HEK293 (cell line): ENCODE results near the gene ATP5ME.

Experiments used
- GLI4 ChIP-seq: fragments of 450-650 bp; formaldehyde crosslinking; IDR thresholded peaks from 2 replicates; pipeline ENCODE4 v1.5.1; 2016; ENCODE audit warnings: missing biosample characterization, missing genetic modification characterization
- SCRT2 ChIP-seq: fragments of 450-650 bp; formaldehyde crosslinking; IDR thresholded peaks from 2 replicates; pipeline ENCODE4 v1.5.1; 2016; ENCODE audit warnings: missing biosample characterization, missing genetic modification characterization
- ZBTB21 ChIP-seq: fragments of 450-650 bp; formaldehyde crosslinking; IDR thresholded peaks from 2 replicates; pipeline ENCODE4 v1.5.1; 2017; ENCODE audit warnings: missing biosample characterization, missing genetic modification characterization
- ZFHX2 ChIP-seq: fragments of 450-650 bp; formaldehyde crosslinking; conservative IDR thresholded peaks from 2 replicates; pipeline ENCODE4 v1.5.1; 2016; ENCODE audit warnings: missing biosample characterization, missing genetic modification characterization
- ZIC2 ChIP-seq: fragments of 450-650 bp; formaldehyde crosslinking; IDR thresholded peaks from 2 replicates; pipeline ENCODE4 v1.5.1; 2016; ENCODE audit warnings: missing biosample characterization, missing genetic modification characterization
- ZNF114 ChIP-seq: fragments of 450-650 bp; formaldehyde crosslinking; IDR thresholded peaks from 2 replicates; pipeline ENCODE4 v1.5.0; 2017; ENCODE audit warnings: missing biosample characterization, missing genetic modification characterization
- ZNF19 ChIP-seq: fragments of 450-650 bp; formaldehyde crosslinking; IDR thresholded peaks from 2 replicates; pipeline ENCODE4; 2016; ENCODE audit warnings: missing biosample characterization, missing genetic modification characterization, low read depth
- ZNF211 ChIP-seq: fragments of 450-650 bp; formaldehyde crosslinking; IDR thresholded peaks from 2 replicates; pipeline ENCODE4 v1.5.1; 2016; ENCODE audit warnings: low read depth, missing biosample characterization, missing genetic modification characterization
- ZNF776 ChIP-seq: fragments of 450-650 bp; formaldehyde crosslinking; IDR thresholded peaks from 2 replicates; pipeline ENCODE4 v1.5.0; 2017; ENCODE audit warnings: missing biosample characterization, missing genetic modification characterization, borderline replicate concordance
- TF ChIP-seq, protein P1 (sequence below): fragments of 450-650 bp; formaldehyde crosslinking; IDR thresholded peaks from 2 replicates; pipeline ENCODE4 v1.5.1; 2016; ENCODE audit warnings: missing biosample characterization, missing genetic modification characterization
- TF ChIP-seq, protein P2 (sequence below): fragments of 450-650 bp; formaldehyde crosslinking; optimal IDR thresholded peaks from 2 replicates; pipeline ENCODE3; 2016; ENCODE audit warnings: missing biosample characterization, mild to moderate bottlenecking, missing genetic modification characterization
- TF ChIP-seq, protein P3 (sequence below): fragments of 450-650 bp; formaldehyde crosslinking; IDR thresholded peaks from 2 replicates; pipeline ENCODE4 v1.5.1; 2017; ENCODE audit warnings: missing biosample characterization, mild to moderate bottlenecking, missing genetic modification characterization, moderate library complexity

DNA sequence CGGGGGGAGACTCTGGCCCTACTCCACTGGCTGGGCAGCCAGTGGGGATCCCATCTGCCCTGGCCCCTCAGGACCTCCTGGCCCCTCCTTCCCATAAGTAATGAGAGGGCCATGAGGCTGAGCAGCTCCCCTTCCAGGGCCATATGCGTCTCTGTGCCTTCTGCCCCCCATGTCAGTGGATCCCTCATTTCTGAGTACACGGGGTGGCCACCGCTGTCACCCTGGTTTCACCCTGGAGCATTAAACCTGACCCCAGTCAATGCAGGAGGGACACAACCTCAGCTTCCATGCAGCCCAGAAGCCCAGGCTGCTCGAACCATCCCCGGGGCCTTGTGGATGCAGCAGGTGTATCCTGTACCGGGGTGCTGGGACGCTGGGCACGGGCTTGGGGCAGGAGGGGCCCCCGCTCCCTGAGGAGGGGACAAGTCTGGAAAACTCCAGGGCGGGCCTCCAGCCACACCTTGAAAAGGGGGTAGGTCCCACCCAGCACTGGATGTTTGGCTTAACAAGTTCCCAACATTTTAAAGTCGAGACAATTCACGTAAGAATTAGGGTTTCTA lies 24.2 kb downstream of the ATP5ME start:
- TF ChIP-seq, protein P1, sequence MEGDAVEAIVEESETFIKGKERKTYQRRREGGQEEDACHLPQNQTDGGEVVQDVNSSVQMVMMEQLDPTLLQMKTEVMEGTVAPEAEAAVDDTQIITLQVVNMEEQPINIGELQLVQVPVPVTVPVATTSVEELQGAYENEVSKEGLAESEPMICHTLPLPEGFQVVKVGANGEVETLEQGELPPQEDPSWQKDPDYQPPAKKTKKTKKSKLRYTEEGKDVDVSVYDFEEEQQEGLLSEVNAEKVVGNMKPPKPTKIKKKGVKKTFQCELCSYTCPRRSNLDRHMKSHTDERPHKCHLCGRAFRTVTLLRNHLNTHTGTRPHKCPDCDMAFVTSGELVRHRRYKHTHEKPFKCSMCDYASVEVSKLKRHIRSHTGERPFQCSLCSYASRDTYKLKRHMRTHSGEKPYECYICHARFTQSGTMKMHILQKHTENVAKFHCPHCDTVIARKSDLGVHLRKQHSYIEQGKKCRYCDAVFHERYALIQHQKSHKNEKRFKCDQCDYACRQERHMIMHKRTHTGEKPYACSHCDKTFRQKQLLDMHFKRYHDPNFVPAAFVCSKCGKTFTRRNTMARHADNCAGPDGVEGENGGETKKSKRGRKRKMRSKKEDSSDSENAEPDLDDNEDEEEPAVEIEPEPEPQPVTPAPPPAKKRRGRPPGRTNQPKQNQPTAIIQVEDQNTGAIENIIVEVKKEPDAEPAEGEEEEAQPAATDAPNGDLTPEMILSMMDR: no peak
- TF ChIP-seq, protein P2, sequence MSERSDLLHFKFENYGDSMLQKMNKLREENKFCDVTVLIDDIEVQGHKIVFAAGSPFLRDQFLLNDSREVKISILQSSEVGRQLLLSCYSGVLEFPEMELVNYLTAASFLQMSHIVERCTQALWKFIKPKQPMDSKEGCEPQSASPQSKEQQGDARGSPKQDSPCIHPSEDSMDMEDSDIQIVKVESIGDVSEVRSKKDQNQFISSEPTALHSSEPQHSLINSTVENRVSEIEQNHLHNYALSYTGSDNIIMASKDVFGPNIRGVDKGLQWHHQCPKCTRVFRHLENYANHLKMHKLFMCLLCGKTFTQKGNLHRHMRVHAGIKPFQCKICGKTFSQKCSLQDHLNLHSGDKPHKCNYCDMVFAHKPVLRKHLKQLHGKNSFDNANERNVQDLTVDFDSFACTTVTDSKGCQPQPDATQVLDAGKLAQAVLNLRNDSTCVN (tag by site-specific recombination): no peak
- TF ChIP-seq ZNF19 (no peak), GLI4 (no peak), SCRT2 (tag by site-specific recombination) (no peak), ZFHX2 (no peak), ZNF776 (tag by site-specific recombination) (no peak), ZBTB21 (tag by site-specific recombination) (no peak), ZIC2 (tag by site-specific recombination) (no peak), ZNF211 (tag by site-specific recombination) (no peak), ZNF114 (no peak)
- TF ChIP-seq, protein P3, sequence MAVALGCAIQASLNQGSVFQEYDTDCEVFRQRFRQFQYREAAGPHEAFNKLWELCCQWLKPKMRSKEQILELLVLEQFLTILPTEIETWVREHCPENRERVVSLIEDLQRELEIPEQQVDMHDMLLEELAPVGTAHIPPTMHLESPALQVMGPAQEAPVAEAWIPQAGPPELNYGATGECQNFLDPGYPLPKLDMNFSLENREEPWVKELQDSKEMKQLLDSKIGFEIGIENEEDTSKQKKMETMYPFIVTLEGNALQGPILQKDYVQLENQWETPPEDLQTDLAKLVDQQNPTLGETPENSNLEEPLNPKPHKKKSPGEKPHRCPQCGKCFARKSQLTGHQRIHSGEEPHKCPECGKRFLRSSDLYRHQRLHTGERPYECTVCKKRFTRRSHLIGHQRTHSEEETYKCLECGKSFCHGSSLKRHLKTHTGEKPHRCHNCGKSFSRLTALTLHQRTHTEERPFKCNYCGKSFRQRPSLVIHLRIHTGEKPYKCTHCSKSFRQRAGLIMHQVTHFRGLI (tag by site-specific recombination): no peak
